Esophagus squamous epithelium (tissue), 5 donors: ENCODE measurements around the gene RBM39. TPM values are rescaled to one million over a fixed set of nuclear protein-coding genes. Genes with fewer than 3 reads are reported as not detected.

Source experiments
- DNase-seq: peaks from one replicate; lab custom pipeline; 2025; lab: John Stamatoyannopoulos, UW
- H3K27ac ChIP-seq, 4 donors: fragments of 200-600 bp; sonication (generic); one replicate each; pipeline ENCODE4 v1.5.1; 2016 to 2019; ENCODE audit warnings: mild to moderate bottlenecking in 1 of 4
- H3K27me3 ChIP-seq, 4 donors: fragments of 200-600 bp; sonication (generic); 1 replicate in 3 of 4; 2 replicates in 1 of 4; pipeline versions ENCODE4 v1.5.1 to v1.6.0; 2017 to 2021; ENCODE audit warnings: antibody characterized with exemption in 1 of 4
- H3K36me3 ChIP-seq, 3 donors: fragments of 200-600 bp; sonication (generic); one replicate each; pipeline ENCODE4 v1.5.1; 2016 to 2019
- H3K4me1 ChIP-seq, 3 donors: fragments of 200-600 bp; sonication (generic); one replicate each; pipeline ENCODE4 v1.5.1; 2017 to 2019
- H3K4me3 ChIP-seq, 4 donors: fragments of 200-600 bp; sonication (generic); 1 replicate in 3 of 4; 2 replicates in 1 of 4; pipeline ENCODE4 v1.5.1; 2016 to 2019; ENCODE audit warnings: mild to moderate bottlenecking in 2 of 4, moderate library complexity in 1 of 4
- H3K9me3 ChIP-seq, 3 donors: fragments of 200-600 bp; sonication (generic); one replicate each; pipeline ENCODE4 v1.5.1; 2016 to 2019
- CTCF ChIP-seq, 6 experiments: fragments of 450-650 bp in 4 of 6; fragments of 200-600 bp in 2 of 6; sonication (generic) in 2 of 6; IDR thresholded peaks; one replicate each; pipeline ENCODE4 v1.5.1; 2016 to 2019; ENCODE audit warnings: antibody characterized with exemption in 6 of 6, mild to moderate bottlenecking in 4 of 6, moderate library complexity in 4 of 6
- POLR2A ChIP-seq, 4 donors: fragments of 450-650 bp; IDR thresholded peaks; one replicate each; pipeline ENCODE4 v1.6.1; 2017; ENCODE audit warnings: antibody characterized with exemption in 4 of 4, mild to moderate bottlenecking in 4 of 4, moderate library complexity in 3 of 4
- WGBS, 2 donors: methylation state at CpG; one replicate each; pipeline ENCODE4 v1.1.5; 2018; 5-methylcytosine and 5-hydroxymethylcytosine counted together
- intact Hi-C: fragments of 100-400 bp; cut with DNase I; formaldehyde crosslinking; loops from one replicate; pipeline ENCODE4 v1.15.0; 2022
- total RNA-seq, 4 donors: library from RNA; depleted of rRNA; stranded (reverse); fragments of >200 nt; gene quantifications; one replicate each; pipeline ENCODE4 v1.1.0, GENCODE V29; 2016
- donor health status: DM: yes; HTN: yes; CAD: no.

RBM39 gene
- total RNA-seq, 4 donors from 2014 or later = 149 to 326 (median 182) TPM

GRCh38 chr20:35771689-35772562, 29.9 kb upstream of the RBM39 start, which contains the start of gene PHF20:
TSS of gene PHF20 (plus strand) at chr20:35772015. CDS start at chr20:35801523, 29,508 bp downstream.
- Histone ChIP-seq H3K36me3 (peaks cover 0 to 14% (median 0%) of the 10 kb centered on the region in 3 donors), H3K9me3 (no peaks in the 10 kb centered on the region), H3K4me1 (peaks cover 36 to 93% (median 68%) of the 10 kb centered on the region in 3 donors), H3K27me3 (no peaks in the 10 kb centered on the region), H3K4me3 (peak within 1 kb of the TSS; percentile 48 to 84 (median 69)), H3K27ac (peak within 1 kb of the TSS; percentile 88 to 99 (median 96))
- TF ChIP-seq POLR2A (IDR thresholded peaks at IDR 0.05) = peak in 3 of 4 donors; percentile 29 to 91 (median 90)
- peak in 2 of 6 experiments; percentile 25 to 42 for TF ChIP-seq CTCF (IDR thresholded peaks at IDR 0.05)
- intact Hi-C loops = no loop called here
- peak; percentile 93 for DNase-seq
- 14 to 23% methylated on average over 15 to 22 of the region's 87 CpGs for WGBS, 2 donors

- intact Hi-C loops = no loop called here
- H3K36me3 ChIP-seq = peaks cover 0 to 14% (median 0%) of the 10 kb centered on the region in 3 donors
- peaks cover 32 to 90% (median 63%) of the 10 kb centered on the region in 3 donors for H3K4me1 ChIP-seq
- H3K4me3 ChIP-seq = peak overlapping the region in 3 of 4 donors; percentile 69 to 84 (median 69)
- no peaks in the 10 kb centered on the region for H3K27me3 ChIP-seq
- no peak for TF ChIP-seq POLR2A (IDR thresholded peaks at IDR 0.05)
- no peak for TF ChIP-seq CTCF (IDR thresholded peaks at IDR 0.05)
- DNase-seq = no peak
- H3K9me3 ChIP-seq = no peaks in the 10 kb centered on the region
- peak overlapping the region; percentile 88 to 99 (median 96) for H3K27ac ChIP-seq
- WGBS, 2 donors = 81 to 87% methylated on average over 9 of the region's 9 CpGs
Measured at GRCh38 chr20:35771367-35771688, 29.3 kb upstream of the RBM39 start.

GRCh38 chr20:35768731-35769664, 26.9 kb upstream of the RBM39 start:
- peaks cover 27 to 75% (median 50%) of the 10 kb centered on the region in 3 donors for H3K4me1 ChIP-seq
- no peaks in the 10 kb centered on the region for H3K27me3 ChIP-seq
- peak; percentile 40 for DNase-seq
- intact Hi-C loops = no loop called here
- 27 to 40% methylated on average over 5 of the region's 5 CpGs for WGBS, 2 donors
- H3K36me3 ChIP-seq = peaks cover 0 to under 1% (median 0%) of the 10 kb centered on the region in 3 donors
- H3K9me3 ChIP-seq = no peaks in the 10 kb centered on the region
- TF ChIP-seq POLR2A (IDR thresholded peaks at IDR 0.05) (peak in 2 of 4 donors; percentile 63 to 67), CTCF (IDR thresholded peaks at IDR 0.05) (no peak)
- H3K4me3 ChIP-seq = no peak overlapping the region
- H3K27ac ChIP-seq = peak overlapping the region; percentile 88 to 99 (median 96)

- DNase-seq = peak; percentile 39
- Histone ChIP-seq H3K9me3 (no peaks in the 10 kb centered on the region), H3K27ac (peak overlapping the region; percentile 88 to 99 (median 96)), H3K36me3 (no peaks in the 10 kb centered on the region), H3K4me3 (no peak overlapping the region), H3K4me1 (peaks cover 21 to 64% (median 41%) of the 10 kb centered on the region in 3 donors), H3K27me3 (no peaks in the 10 kb centered on the region)
- intact Hi-C loops = no loop called here
- no peak for TF ChIP-seq CTCF (IDR thresholded peaks at IDR 0.05)
- TF ChIP-seq POLR2A (IDR thresholded peaks at IDR 0.05) = peak in 2 of 4 donors; percentile 37 to 71
- 42 to 50% methylated on average over 10 to 12 of the region's 12 CpGs for WGBS, 2 donors
Measured at GRCh38 chr20:35767683-35768481, 25.8 kb upstream of the RBM39 start.
